Endothelial cell (in vitro differentiated cells): Measurements from ENCODE around the gene CYBB. TPM values are rescaled to one million over a fixed set of nuclear protein-coding genes. Genes with fewer than 3 reads are reported as not detected.

Experiments
- DNase-seq: peaks from one replicate; pipeline ENCODE4 v3.0.0; 2021; ENCODE audit warnings: low spot score
- H3K27ac Mint-ChIP-seq: one replicate; pipeline ENCODE4 v1.8.0; 2021; ENCODE audit warnings: mixed read lengths, inconsistent platforms; ENCODE audit not compliant: unreplicated experiment
- H3K27me3 Mint-ChIP-seq: one replicate; pipeline ENCODE4 v1.8.0; 2021; ENCODE audit warnings: mild to moderate bottlenecking, moderate library complexity, mixed read lengths, inconsistent platforms; ENCODE audit not compliant: unreplicated experiment
- H3K36me3 Mint-ChIP-seq: one replicate; pipeline ENCODE4 v1.8.0; 2021; ENCODE audit warnings: mild to moderate bottlenecking, low read depth, mixed read lengths, inconsistent platforms; ENCODE audit not compliant: unreplicated experiment
- H3K4me1 Mint-ChIP-seq: one replicate; pipeline ENCODE4 v1.8.0; 2021; ENCODE audit warnings: mild to moderate bottlenecking, mixed read lengths, inconsistent platforms; ENCODE audit not compliant: unreplicated experiment
- H3K4me3 Mint-ChIP-seq: one replicate; pipeline ENCODE4 v1.8.0; 2021; ENCODE audit warnings: mild to moderate bottlenecking, mixed read lengths, inconsistent platforms; ENCODE audit not compliant: unreplicated experiment
- H3K9me3 Mint-ChIP-seq: one replicate; pipeline ENCODE4 v1.8.0; 2021; ENCODE audit warnings: mixed read lengths, inconsistent platforms; ENCODE audit not compliant: unreplicated experiment
- CTCF ChIP-seq: fragments of 200-600 bp; sonication (generic); IDR thresholded peaks from one replicate; pipeline ENCODE4 v1.5.0; 2021; ENCODE audit warnings: antibody characterized with exemption; ENCODE audit not compliant: unreplicated experiment
- long read RNA-seq: library from polyadenylated mRNA; unstranded; transcript quantifications from one replicate; pipeline ENCODE4 v2.0.0, GENCODE V29; 2020; ENCODE audit not compliant: unreplicated experiment
- total RNA-seq: library from RNA; stranded (reverse); fragmentation: NEBNext Ultra II Directional; extraction: Animal tissue kit (Norgen Biotek cat#: 25700); gene quantifications from one replicate; pipeline ENCODE4 v1.2.1, GENCODE V29; 2021; ENCODE audit not compliant: unreplicated experiment

Gene CYBB
- not detected for total RNA-seq
- long read RNA-seq: 0 reads

GRCh38 chrX:37779857-37780256 lies at the start of gene CYBB:
TSS of gene CYBB (plus strand) at chrX:37780059. CDS start at chrX:37780078, 19 bp downstream.
- TF ChIP-seq CTCF: no peak
- Mint-ChIP-seq H3K4me3 (no peak within 1 kb of the TSS), H3K27ac (no peak within 1 kb of the TSS), H3K27me3 (no peaks in the 10 kb centered on the region), H3K4me1 (peaks cover 6% of the 10 kb centered on the region), H3K9me3 (no peaks in the 10 kb centered on the region), H3K36me3 (no peaks in the 10 kb centered on the region)
- no peak for DNase-seq

GRCh38 chrX:37745354-37745753 lies 34.5 kb upstream of the CYBB start:
- TF ChIP-seq CTCF: peak; percentile 54
- H3K4me3 Mint-ChIP-seq: no peak overlapping the region
- no peaks in the 10 kb centered on the region for H3K27me3 Mint-ChIP-seq
- H3K4me1 Mint-ChIP-seq: no peaks in the 10 kb centered on the region
- no peaks in the 10 kb centered on the region for H3K36me3 Mint-ChIP-seq
- H3K27ac Mint-ChIP-seq: no peak overlapping the region
- no peaks in the 10 kb centered on the region for H3K9me3 Mint-ChIP-seq
- DNase-seq: peak; percentile 65

- Mint-ChIP-seq H3K4me1 (no peaks in the 10 kb centered on the region), H3K27ac (no peak overlapping the region), H3K4me3 (no peak overlapping the region), H3K9me3 (no peaks in the 10 kb centered on the region), H3K27me3 (no peaks in the 10 kb centered on the region), H3K36me3 (no peaks in the 10 kb centered on the region)
- DNase-seq: no peak
- no peak for TF ChIP-seq CTCF
Measured at GRCh38 chrX:37745835-37746217, 34.0 kb upstream of the CYBB start.

- Mint-ChIP-seq H3K4me3 (no peak overlapping the region), H3K9me3 (no peaks in the 10 kb centered on the region), H3K36me3 (no peaks in the 10 kb centered on the region), H3K4me1 (no peaks in the 10 kb centered on the region), H3K27ac (no peak overlapping the region), H3K27me3 (no peaks in the 10 kb centered on the region)
- TF ChIP-seq CTCF: no peak
- DNase-seq: no peak
Measured at GRCh38 chrX:37746218-37746941, 33.5 kb upstream of the CYBB start.

GRCh38 chrX:37746951-37747350 lies 32.9 kb upstream of the CYBB start:
- Mint-ChIP-seq H3K9me3 (no peaks in the 10 kb centered on the region), H3K4me3 (no peak overlapping the region), H3K27me3 (no peaks in the 10 kb centered on the region), H3K4me1 (no peaks in the 10 kb centered on the region), H3K27ac (no peak overlapping the region), H3K36me3 (no peaks in the 10 kb centered on the region)
- no peak for DNase-seq
- TF ChIP-seq CTCF: no peak
